MCF 10A (cell line): ENCODE data around the gene THOC7. TPM values are rescaled to one million over a fixed set of nuclear protein-coding genes. Genes with fewer than 3 reads are reported as not detected.
A peak's percentile ranks its signal among the peaks of the same experiment; 100 is the strongest.

ENCODE experiments used
- BruUV-seq: library from RNA; stranded (reverse); fragments of 400-500 nt; replicated peaks from 2 replicates; lab custom pipeline; 2021; lab: Mats Ljungman, UMichigan
- CTCF ChIA-PET: fragments of 300-600 bp; sonication (Branson Sonifier 250); formaldehyde crosslinking; extraction: SDS; loops from one replicate; lab custom pipeline; 2021; ENCODE audit warnings: antibody characterized with exemption, inconsistent platforms; lab: Yijun Ruan, JAX
- POLR2A ChIA-PET: fragments of 300-600, 350-650 bp; sonication (Branson Sonifier 250); formaldehyde crosslinking; extraction: SDS; loops from one replicate; lab custom pipeline; 2020; ENCODE audit warnings: antibody characterized with exemption, inconsistent platforms; lab: Yijun Ruan, JAX
- DNase-seq: peaks from one replicate; pipeline ENCODE4 v3.0.0-alpha.2; 2018; ENCODE audit not compliant: unreplicated experiment
- H3K27ac Mint-ChIP-seq: one replicate; pipeline ENCODE4 v1.8.0; 2022; ENCODE audit warnings: mild to moderate bottlenecking, low read depth, mixed read lengths; ENCODE audit not compliant: unreplicated experiment
- H3K27me3 Mint-ChIP-seq: one replicate; pipeline ENCODE4 v1.8.0; 2022; ENCODE audit warnings: mixed read lengths; ENCODE audit not compliant: insufficient read depth, unreplicated experiment
- H3K36me3 Mint-ChIP-seq: one replicate; pipeline ENCODE4 v1.8.0; 2022; ENCODE audit warnings: mild to moderate bottlenecking, moderate library complexity, mixed read lengths; ENCODE audit not compliant: insufficient read depth, unreplicated experiment
- H3K4me1 Mint-ChIP-seq: one replicate; pipeline ENCODE4 v1.8.0; 2022; ENCODE audit warnings: mixed read lengths; ENCODE audit not compliant: insufficient read depth, unreplicated experiment
- H3K4me3 Mint-ChIP-seq: one replicate; pipeline ENCODE4 v1.8.0; 2022; ENCODE audit warnings: mild to moderate bottlenecking, moderate library complexity, mixed read lengths; ENCODE audit not compliant: unreplicated experiment
- H3K9me3 Mint-ChIP-seq: one replicate; pipeline ENCODE4 v1.8.0; 2022; ENCODE audit warnings: mixed read lengths; ENCODE audit not compliant: unreplicated experiment
- CTCF ChIP-seq: fragments of 200-600 bp; IDR thresholded peaks from one replicate; pipeline ENCODE4 v1.8.0; 2022; ENCODE audit warnings: antibody characterized with exemption, mild to moderate bottlenecking; ENCODE audit not compliant: unreplicated experiment
- intact Hi-C: fragments of 100-400 bp; cut with micrococcal nuclease; formaldehyde crosslinking; loops from 2 replicates; pipeline ENCODE4 v1.14.1; 2022
- total RNA-seq: library from RNA; stranded (reverse); gene quantifications from 2 replicates; pipeline ENCODE4 v1.2.3, GENCODE V29; 2022

THOC7 gene
- total RNA-seq, 1 experiment from 2014 or later, result 117 TPM

- POLR2A ChIA-PET, result interaction anchor here (1.1 kb wide), 1 partner anchor 10 kb away, joined by 3 read pairs; no protein-coding TSS in a partner anchor
- no peak for TF ChIP-seq CTCF
- H3K27me3 Mint-ChIP-seq, result no peaks in the 10 kb centered on the region
- no peak overlapping the region for H3K4me3 Mint-ChIP-seq
- BruUV-seq, result no TSS peak
- intact Hi-C loops, result no loop called here
- no peak overlapping the region for H3K27ac Mint-ChIP-seq
- no peaks in the 10 kb centered on the region for H3K9me3 Mint-ChIP-seq
- CTCF ChIA-PET, result no interaction called here
- peaks cover 20% of the 10 kb centered on the region for H3K4me1 Mint-ChIP-seq
- DNase-seq, result no peak
- peaks cover 11% of the 10 kb centered on the region for H3K36me3 Mint-ChIP-seq
These were observed 3.6 kb upstream of the THOC7 start for GRCh38 chr3:63867225-63867624.

GRCh38 chr3:63864965-63865327 lies 1.3 kb upstream of the THOC7 start:
- CTCF ChIA-PET, result no interaction called here
- TF ChIP-seq CTCF, result no peak
- intact Hi-C loops, result loop anchor here (1.0 kb wide), 1 partner anchor 47 kb away; the partner anchor contains the start of gene SCAANT1
- BruUV-seq, result TSS peak; percentile 53
- Mint-ChIP-seq H3K4me3 (peak overlapping the region; percentile 84), H3K27ac (peak overlapping the region; percentile 84), H3K4me1 (peaks cover 34% of the 10 kb centered on the region), H3K27me3 (no peaks in the 10 kb centered on the region), H3K36me3 (peaks cover 11% of the 10 kb centered on the region), H3K9me3 (no peaks in the 10 kb centered on the region)
- POLR2A ChIA-PET, result interaction anchor here (0.9 to 2.6 kb wide), 5 partner anchors 8 to 112 kb away, joined by 4 to 13 read pairs (median 7); partner anchors contain the start of gene SCAANT1
- no peak for DNase-seq

GRCh38 chr3:63864008-63864964 lies 681 bp upstream of the THOC7 start:
- ChIA-PET CTCF (interaction anchor here (0.6 kb wide), 1 partner anchor 14 kb away, joined by 3 read pairs; no protein-coding TSS in a partner anchor), POLR2A (interaction anchor here (0.9 to 2.6 kb wide), 8 partner anchors 9 to 114 kb away, joined by 3 to 13 read pairs (median 6); partner anchors contain the start of gene SCAANT1)
- no peak for TF ChIP-seq CTCF
- H3K4me1 Mint-ChIP-seq, result peaks cover 37% of the 10 kb centered on the region
- no TSS peak for BruUV-seq
- H3K9me3 Mint-ChIP-seq, result no peaks in the 10 kb centered on the region
- DNase-seq, result peak; percentile 39
- intact Hi-C loops, result loop anchor here (1.0 kb wide), 1 partner anchor 48 kb away; the partner anchor contains the start of gene SCAANT1
- peaks cover 13% of the 10 kb centered on the region for H3K36me3 Mint-ChIP-seq
- no peaks in the 10 kb centered on the region for H3K27me3 Mint-ChIP-seq
- peak overlapping the region; percentile 84 for H3K27ac Mint-ChIP-seq
- peak overlapping the region; percentile 84 for H3K4me3 Mint-ChIP-seq

GRCh38 chr3:63862804-63863149 lies 828 bp downstream of the THOC7 start:
- Mint-ChIP-seq H3K27me3 (no peaks in the 10 kb centered on the region), H3K4me3 (peak overlapping the region; percentile 84), H3K36me3 (peaks cover 17% of the 10 kb centered on the region), H3K4me1 (peaks cover 49% of the 10 kb centered on the region), H3K27ac (peak overlapping the region; percentile 82), H3K9me3 (no peaks in the 10 kb centered on the region)
- TF ChIP-seq CTCF, result no peak
- BruUV-seq, result no TSS peak
- POLR2A ChIA-PET, result interaction anchor here (1.1 to 2.6 kb wide), 4 partner anchors 13 to 141 kb away, joined by 3 to 13 read pairs (median 5); no protein-coding TSS in a partner anchor
- peak; percentile 27 for DNase-seq
- intact Hi-C loops, result no loop called here
- CTCF ChIA-PET, result no interaction called here
